Type B pancreatic cell (in vitro differentiated cells): ENCODE results near the gene COMTD1. TPM values are rescaled to one million over a fixed set of nuclear protein-coding genes. Genes with fewer than 3 reads are reported as not detected.

Experiments used
- DNase-seq: peaks from one replicate; pipeline ENCODE4 v3.0.0; 2021; ENCODE audit warnings: mixed read lengths; ENCODE audit not compliant: unreplicated experiment; ENCODE audit errors: extremely low spot score
- H3K27ac Mint-ChIP-seq: 2 replicates; pipeline ENCODE4 v1.8.0; 2021; ENCODE audit warnings: mild to moderate bottlenecking, mixed read lengths
- H3K27me3 Mint-ChIP-seq: 2 replicates; pipeline ENCODE4 v1.8.0; 2021; ENCODE audit warnings: mixed read lengths
- H3K36me3 Mint-ChIP-seq: 2 replicates; pipeline ENCODE4 v1.8.0; 2021; ENCODE audit warnings: mixed read lengths
- H3K4me1 Mint-ChIP-seq: one replicate; pipeline ENCODE4 v1.8.0; 2021; ENCODE audit warnings: mixed read lengths; ENCODE audit not compliant: unreplicated experiment
- H3K4me3 Mint-ChIP-seq: 2 replicates; pipeline ENCODE4 v1.8.0; 2021; ENCODE audit warnings: mild to moderate bottlenecking, mixed read lengths
- H3K9me3 Mint-ChIP-seq: 2 replicates; pipeline ENCODE4 v1.8.0; 2021; ENCODE audit warnings: mixed read lengths
- CTCF ChIP-seq: fragments of 200-600 bp; sonication (generic); conservative IDR thresholded peaks from 2 replicates; pipeline ENCODE4 v1.5.0; 2021; ENCODE audit warnings: antibody characterized with exemption, mild to moderate bottlenecking
- total RNA-seq: library from RNA; stranded (reverse); gene quantifications from 2 replicates; pipeline ENCODE4 v1.2.1, GENCODE V29; 2021; ENCODE audit warnings: low replicate concordance

Gene COMTD1
- total RNA-seq, 1 donor from 2014 or later = 40.4 TPM

DNA sequence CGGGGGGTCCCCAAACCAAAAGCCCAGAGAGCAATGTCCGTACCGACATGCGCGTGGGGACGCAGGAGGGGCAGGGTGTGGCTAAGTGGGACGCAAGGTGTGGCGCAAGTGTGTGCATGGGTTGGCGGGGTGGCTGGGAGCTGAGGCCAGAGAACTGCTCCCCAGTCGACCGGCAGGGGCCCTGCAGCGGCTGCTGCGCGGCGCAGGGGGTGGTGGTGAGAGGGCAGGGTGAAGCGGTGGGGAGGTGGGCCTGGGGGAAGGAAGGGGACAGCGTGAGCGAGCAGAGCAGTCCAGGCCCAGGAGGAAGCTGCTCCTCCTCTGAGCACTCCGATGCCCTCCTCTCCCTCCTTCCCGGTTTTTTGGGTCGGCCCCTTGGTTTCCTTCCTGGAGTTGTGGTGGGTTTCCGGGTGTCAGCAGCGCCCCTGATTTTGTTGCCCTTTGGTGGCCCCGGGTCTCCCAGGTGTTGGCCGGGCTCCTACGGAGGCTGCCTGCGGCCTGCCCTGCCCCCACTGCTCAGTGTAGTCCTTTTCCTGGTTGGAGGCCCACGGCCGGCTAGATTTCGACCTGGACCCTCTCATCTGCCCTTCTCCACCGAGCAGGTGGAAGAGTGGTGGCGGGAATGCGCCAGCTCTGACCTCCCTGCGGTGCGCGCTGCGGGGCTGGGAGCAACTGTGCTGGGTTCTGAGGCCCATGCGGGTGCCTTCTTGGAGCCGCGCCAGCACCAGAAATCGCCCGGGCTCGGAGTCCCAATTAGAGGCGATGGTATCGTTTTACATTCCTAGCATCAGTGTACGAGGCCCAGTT lies 40.5 kb upstream of the COMTD1 start:
- peaks cover 27% of the 10 kb centered on the region for H3K4me1 Mint-ChIP-seq
- peaks cover 7% of the 10 kb centered on the region for H3K27me3 Mint-ChIP-seq
- no peaks in the 10 kb centered on the region for H3K36me3 Mint-ChIP-seq
- H3K4me3 Mint-ChIP-seq = no peak overlapping the region
- no peak for TF ChIP-seq CTCF
- no peak for DNase-seq
- H3K27ac Mint-ChIP-seq = no peak overlapping the region
- peaks cover 7% of the 10 kb centered on the region for H3K9me3 Mint-ChIP-seq

- H3K4me3 Mint-ChIP-seq = no peak overlapping the region
- peaks cover 4% of the 10 kb centered on the region for H3K36me3 Mint-ChIP-seq
- no peak overlapping the region for H3K27ac Mint-ChIP-seq
- DNase-seq = no peak
- peaks cover 13% of the 10 kb centered on the region for H3K4me1 Mint-ChIP-seq
- peaks cover 5% of the 10 kb centered on the region for H3K9me3 Mint-ChIP-seq
- TF ChIP-seq CTCF = no peak
- no peaks in the 10 kb centered on the region for H3K27me3 Mint-ChIP-seq
Measured at GRCh38 chr10:75272896-75273295, 37.1 kb upstream of the COMTD1 start.

- H3K27ac Mint-ChIP-seq = no peak overlapping the region
- TF ChIP-seq CTCF = no peak
- no peaks in the 10 kb centered on the region for H3K27me3 Mint-ChIP-seq
- peaks cover 13% of the 10 kb centered on the region for H3K4me1 Mint-ChIP-seq
- H3K4me3 Mint-ChIP-seq = no peak overlapping the region
- DNase-seq = no peak
- H3K9me3 Mint-ChIP-seq = peaks cover 5% of the 10 kb centered on the region
- peaks cover 4% of the 10 kb centered on the region for H3K36me3 Mint-ChIP-seq
Measured at GRCh38 chr10:75272094-75272493, 36.3 kb upstream of the COMTD1 start.

DNA sequence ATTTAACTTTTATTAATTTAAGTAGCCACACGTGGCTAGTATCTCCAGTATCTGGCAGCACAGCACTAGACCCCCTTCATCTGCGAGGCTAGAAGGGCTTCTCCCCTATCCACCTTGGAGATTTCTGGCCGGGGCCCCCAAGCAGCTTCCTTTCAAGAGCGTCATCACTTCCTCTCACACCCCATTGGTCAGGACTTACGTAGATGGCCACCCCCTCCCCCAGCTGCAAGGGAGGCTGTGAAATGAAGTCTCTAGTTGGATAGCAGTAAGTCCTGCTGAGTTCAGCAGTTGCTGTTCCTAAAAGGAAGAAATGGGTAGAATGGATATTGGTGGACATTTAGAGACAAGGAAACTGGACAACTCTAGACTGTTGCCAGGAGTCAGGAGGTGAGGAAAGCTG lies 33.8 kb upstream of the COMTD1 start:
- TF ChIP-seq CTCF = no peak
- no peak for DNase-seq
- H3K9me3 Mint-ChIP-seq = peaks cover 5% of the 10 kb centered on the region
- no peak overlapping the region for H3K27ac Mint-ChIP-seq
- no peak overlapping the region for H3K4me3 Mint-ChIP-seq
- peaks cover 4% of the 10 kb centered on the region for H3K36me3 Mint-ChIP-seq
- no peaks in the 10 kb centered on the region for H3K27me3 Mint-ChIP-seq
- H3K4me1 Mint-ChIP-seq = peaks cover 21% of the 10 kb centered on the region

GRCh38 chr10:75266945-75267344 lies 31.2 kb upstream of the COMTD1 start:
- Mint-ChIP-seq H3K9me3 (peaks cover 5% of the 10 kb centered on the region), H3K4me1 (peaks cover 17% of the 10 kb centered on the region), H3K36me3 (peaks cover 4% of the 10 kb centered on the region), H3K27me3 (no peaks in the 10 kb centered on the region), H3K27ac (no peak overlapping the region), H3K4me3 (no peak overlapping the region)
- TF ChIP-seq CTCF = no peak
- no peak for DNase-seq
